Measurements from ENCODE around the gene PREP.
A peak's percentile ranks its signal among the peaks of the same experiment; 100 is the strongest.
"Not testable (repeated sequence)": the region's sequence is repeated elsewhere in the genome, so short reads cannot be mapped to it uniquely, and the experiment has no call there.

Gene PREP

GRCh38 chr6:105338350-105338983, 64.4 kb downstream of the PREP start:
- DNase-seq (ENCODE audit: low read depth) = not testable (repeated sequence)

DNA sequence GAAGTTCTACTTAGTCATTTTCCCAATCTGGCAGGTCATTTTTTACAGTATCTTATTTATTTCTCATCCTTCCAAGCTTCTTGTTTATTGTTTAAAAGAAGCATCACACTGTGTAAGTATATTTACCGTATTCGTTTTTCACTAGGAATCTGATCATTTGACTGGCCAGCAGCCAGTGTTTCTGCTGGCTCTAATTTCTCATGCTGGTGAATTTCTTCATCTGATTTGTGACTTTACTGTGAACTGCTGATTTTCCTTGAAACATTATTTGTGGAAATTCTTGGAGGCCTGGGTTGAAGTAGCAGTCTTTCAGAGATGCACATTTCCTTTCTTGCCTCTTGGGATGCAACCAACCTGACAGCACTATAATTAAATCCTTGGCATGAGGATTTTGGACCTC, 65.9 kb downstream of the PREP start:
- DNase-seq (ENCODE audit: low read depth) = no peak

DNA sequence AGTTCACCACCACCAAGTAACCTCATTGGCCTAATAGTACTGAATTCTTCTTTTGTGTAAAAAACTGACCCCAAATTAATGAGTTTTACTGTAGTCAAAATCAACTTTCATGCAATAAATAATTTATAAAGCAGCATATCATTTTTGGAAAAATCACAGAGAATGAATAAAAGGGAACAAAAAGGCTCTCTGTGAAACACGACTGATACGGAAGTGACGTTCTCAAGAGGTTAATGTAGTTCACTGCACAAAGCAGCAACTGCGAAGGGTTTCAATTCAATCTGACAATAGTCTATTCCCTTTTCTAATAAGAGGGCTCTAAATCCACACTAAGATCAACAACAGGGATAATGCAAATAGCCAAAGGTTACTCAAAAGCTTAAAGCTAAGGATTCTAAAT, 70.3 kb downstream of the PREP start:
- DNase-seq (ENCODE audit: low read depth) = no peak

DNA sequence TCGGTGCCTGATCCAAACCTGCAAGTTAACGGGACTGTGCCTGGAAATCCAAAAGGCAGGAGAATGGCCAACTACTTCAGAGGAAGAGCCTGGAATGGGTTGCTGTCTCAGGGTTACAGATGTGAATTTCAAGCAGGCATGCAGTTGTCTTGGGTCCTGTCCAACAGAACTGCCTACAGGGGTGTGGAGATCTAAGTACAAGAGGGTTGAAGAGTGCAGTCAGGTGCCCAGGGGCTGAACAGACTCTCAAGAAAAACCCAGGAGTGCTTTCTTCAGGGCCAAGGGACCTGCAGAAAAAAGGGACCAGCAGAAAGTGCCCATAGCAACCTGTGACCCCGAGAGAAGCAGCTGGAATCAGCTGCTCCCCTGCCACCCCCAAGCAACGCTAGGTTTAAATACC, 71.0 kb downstream of the PREP start:
- no peak for DNase-seq (ENCODE audit: low read depth)

GRCh38 chr6:105330913-105331312, 72.0 kb downstream of the PREP start:
- no peak for DNase-seq (ENCODE audit: low read depth)

- DNase-seq (ENCODE audit: low read depth) = no peak
Measured at GRCh38 chr6:105330364-105330763, 72.5 kb downstream of the PREP start.

DNA sequence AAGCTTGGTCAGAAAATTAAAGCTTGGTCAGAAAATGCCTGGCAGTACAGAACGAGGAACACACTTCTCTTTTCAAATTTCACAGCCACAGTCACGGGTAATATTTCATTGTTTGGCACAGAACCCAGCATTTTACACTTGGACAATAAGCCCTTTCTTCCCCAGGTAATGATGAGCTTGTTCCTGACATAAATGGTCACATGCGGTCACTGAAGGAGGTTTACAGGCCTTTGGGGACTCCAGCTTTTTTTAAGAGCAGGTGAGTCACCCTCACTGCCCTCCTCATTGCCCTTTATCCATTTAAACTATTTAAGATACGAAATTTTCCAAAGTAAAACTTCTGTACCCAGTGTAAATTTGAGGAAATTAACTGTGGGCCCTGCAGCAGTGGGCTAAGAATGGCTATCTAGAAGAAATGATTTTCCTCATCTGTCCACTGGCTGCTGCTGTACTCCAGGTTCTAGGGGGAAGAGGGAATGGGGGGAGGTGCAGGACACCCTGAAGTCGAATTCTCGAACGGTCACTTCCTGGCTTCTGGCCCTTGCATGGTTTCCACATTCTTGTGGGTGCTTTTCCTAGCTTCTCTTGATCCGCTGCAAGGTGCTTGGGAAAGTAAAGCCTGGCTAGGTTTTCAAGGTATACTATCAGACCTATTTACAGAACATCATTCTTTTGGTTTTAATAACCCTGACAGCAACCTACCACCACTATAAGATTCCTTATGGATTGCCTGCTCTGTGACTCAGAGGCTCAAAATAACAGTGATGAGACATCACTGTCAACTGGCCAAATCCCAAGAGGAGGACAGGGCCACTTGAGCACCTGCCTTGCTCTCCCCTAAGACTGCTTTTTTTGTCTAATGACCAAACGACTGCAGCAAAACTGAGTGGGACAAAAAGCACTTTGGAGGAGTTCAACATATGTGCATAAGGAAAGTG, 75.8 kb downstream of the PREP start:
- peak; percentile 58 for DNase-seq (ENCODE audit: low read depth)

- DNase-seq (ENCODE audit: low read depth) = no peak
Measured at GRCh38 chr6:105326216-105326615, 76.7 kb downstream of the PREP start.

DNA sequence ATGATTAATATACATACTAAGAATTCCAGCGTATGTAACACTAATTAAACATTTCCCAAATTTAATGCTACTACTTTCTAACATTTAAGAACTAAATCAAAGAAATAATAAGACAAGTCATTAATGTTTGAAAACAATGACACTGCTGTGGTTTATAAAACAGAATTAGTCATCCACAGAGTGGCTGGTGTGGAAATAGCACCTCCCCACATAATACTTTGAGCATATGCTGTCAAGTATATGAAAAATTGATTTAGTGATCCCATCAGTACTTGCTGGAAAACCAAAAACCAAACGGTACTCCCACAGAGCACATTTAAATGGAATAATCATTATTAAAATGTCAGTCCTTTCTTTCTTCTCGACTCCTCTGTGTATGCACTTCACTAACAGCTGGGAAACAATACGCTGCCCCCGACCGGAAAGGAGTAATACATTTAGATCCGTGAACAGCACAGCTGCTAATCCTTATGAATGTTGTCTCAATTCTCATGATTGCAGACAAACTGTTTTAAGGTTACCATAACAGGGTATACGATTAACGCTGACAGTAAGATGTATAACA, 78.4 kb downstream of the PREP start:
- DNase-seq (ENCODE audit: low read depth) = no peak

GRCh38 chr6:105322499-105323225, 80.2 kb downstream of the PREP start:
- DNase-seq (ENCODE audit: low read depth) = no peak

DNA sequence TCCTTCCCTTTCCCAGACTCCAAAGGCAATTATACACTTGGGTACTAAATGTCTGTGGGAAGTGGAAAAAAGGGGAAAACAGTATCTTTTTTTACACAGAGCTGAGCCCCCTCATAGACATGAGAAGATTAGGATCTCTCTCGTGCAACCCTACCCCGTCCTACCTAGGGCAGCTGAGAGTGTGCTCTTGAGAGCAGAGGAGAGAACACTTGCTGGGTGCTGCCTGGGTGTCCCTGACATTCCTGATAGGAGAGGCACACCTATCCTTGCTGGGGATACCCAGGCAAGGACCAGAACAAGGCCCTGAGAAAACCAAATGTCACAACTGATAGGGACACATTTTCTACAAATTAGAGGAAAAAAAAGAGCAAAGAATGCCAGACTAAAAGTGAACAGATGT, 81.2 kb downstream of the PREP start:
- no peak for DNase-seq (ENCODE audit: low read depth)

DNA sequence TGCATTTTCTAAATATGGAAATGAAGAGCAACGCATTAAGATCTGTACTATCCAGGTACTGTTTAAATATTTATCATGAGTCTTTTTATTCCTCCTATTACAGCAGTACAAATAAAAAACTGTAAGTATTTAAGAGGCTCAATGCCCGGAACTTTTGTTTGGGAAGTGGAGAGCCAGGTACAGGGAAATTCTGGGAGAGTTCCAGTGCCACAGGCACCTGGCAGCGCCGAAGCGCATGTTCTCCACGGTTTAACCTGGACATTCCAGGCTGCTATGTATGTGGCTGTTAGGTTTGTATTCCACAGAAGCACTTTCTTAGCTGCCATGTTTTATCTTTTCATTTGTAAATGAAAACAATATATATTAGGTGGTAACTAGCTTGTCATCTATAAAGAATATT, 81.7 kb downstream of the PREP start:
- no peak for DNase-seq (ENCODE audit: low read depth)

- DNase-seq (ENCODE audit: low read depth) = no peak
Measured at GRCh38 chr6:105320765-105321164, 82.1 kb downstream of the PREP start.

DNA sequence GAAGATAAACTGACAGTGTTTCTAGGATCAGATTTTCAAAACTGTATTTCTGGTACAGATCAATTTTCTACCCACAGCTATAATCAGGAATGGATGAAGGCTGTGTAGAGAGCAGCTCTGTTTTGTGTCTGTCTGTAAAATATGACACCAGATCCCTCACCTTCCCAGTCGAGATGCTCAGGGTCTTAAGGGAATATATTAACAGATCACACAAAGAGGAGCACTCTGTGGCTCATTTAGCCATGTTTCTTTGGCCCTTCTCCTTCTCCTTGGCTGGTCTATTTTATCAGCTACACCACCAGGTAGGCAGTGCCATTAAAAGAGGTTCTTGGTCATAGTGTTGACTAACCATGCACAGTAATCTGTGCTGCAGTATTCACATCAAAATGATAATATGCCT, 82.6 kb downstream of the PREP start:
- no peak for DNase-seq (ENCODE audit: low read depth)

- no peak for DNase-seq (ENCODE audit: low read depth)
Measured at GRCh38 chr6:105319331-105319730, 83.6 kb downstream of the PREP start.

GRCh38 chr6:105318660-105319059, 84.2 kb downstream of the PREP start:
- DNase-seq (ENCODE audit: low read depth) = peak; percentile 46

- DNase-seq (ENCODE audit: low read depth) = no peak
Measured at GRCh38 chr6:105317607-105318533, 85.0 kb downstream of the PREP start.

DNA sequence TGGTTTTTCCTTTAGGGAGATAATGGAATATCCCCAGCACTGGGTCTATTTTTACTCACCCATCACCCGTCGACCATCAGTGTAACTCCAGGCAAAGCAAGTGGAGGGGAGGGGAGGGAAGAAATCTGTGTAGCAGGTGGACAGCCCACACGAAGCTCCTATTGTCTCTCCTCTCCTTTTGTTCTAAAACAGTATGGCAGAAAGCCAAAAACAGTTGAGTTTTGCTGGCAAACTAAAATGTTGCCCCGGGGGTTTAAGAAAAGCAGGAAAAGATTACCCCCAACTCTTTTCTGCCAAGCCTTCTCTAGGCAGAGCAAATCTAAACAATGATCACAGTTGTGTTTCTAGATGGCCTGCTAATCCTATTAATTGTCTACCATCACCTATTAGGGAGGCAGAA, 89.7 kb downstream of the PREP start:
- DNase-seq (ENCODE audit: low read depth) = no peak

GRCh38 chr6:105310947-105311346, 91.9 kb downstream of the PREP start:
- no peak for DNase-seq (ENCODE audit: low read depth)

DNA sequence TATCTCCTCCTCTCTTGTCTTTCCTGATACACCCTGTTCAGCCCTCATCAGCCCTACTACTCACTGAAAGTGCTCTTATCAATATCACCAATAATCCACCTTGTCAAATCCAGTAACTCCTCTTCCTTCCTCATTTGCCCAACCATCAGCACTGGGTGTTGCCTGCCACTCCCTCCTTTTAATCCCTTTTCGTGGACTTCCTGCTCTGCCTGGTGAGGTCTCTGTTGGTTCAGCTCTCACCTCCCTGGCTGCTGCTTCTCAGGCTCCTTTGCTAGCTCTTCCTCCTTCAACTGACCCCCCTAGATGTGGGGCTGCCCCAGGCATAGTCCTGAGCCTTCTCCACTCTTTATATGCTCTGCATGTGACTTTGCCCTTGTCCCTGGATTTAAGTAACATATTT, 92.5 kb downstream of the PREP start:
- no peak for DNase-seq (ENCODE audit: low read depth)

DNA sequence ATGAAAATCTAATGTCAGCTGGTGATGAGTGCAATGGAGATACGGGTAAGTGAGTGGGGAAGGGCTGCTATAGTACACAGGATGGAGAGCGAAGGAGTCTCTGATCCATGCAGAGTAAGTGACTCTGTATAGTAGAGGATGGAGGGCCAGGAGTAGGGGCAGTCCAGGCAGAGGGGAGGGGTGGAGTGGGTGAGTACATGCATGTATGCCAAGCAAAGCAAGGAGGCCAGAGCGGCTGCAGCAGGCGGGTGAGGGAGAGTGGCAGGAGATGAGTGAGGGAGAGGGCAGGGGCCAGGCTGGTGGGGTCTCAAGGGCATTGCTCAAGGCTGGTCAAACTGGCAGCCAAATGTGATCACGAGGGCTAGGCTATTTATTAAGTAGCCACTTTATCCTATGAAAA, 94.0 kb downstream of the PREP start:
- no peak for DNase-seq (ENCODE audit: low read depth)
